HS-27A (cell line): ENCODE measurements around the gene SMC1A.

ENCODE experiments used
- DNase-seq: peaks from one replicate; pipeline ENCODE4 v3.0.0-alpha.2; 2012; ENCODE audit warnings: low read depth, missing footprints

Gene SMC1A

GRCh38 chrX:53340852-53341645 is 81.4 kb downstream of the SMC1A start:
- DNase-seq, result no peak

GRCh38 chrX:53337101-53337500 is 85.4 kb downstream of the SMC1A start:
- no peak for DNase-seq

GRCh38 chrX:53333853-53334252 is 88.6 kb downstream of the SMC1A start:
- DNase-seq, result no peak

GRCh38 chrX:53332204-53332603 is 90.2 kb downstream of the SMC1A start:
- no peak for DNase-seq

GRCh38 chrX:53330331-53330730 is 92.1 kb downstream of the SMC1A start:
- DNase-seq, result no peak

- no peak for DNase-seq
Observed at GRCh38 chrX:53324803-53325202, 97.7 kb downstream of the SMC1A start.
